ENCODE data around the gene DLGAP4.
"Not testable (repeated sequence)": the region's sequence is repeated elsewhere in the genome, so short reads cannot be mapped to it uniquely, and the experiment has no call there.

The DLGAP4 gene

DNA sequence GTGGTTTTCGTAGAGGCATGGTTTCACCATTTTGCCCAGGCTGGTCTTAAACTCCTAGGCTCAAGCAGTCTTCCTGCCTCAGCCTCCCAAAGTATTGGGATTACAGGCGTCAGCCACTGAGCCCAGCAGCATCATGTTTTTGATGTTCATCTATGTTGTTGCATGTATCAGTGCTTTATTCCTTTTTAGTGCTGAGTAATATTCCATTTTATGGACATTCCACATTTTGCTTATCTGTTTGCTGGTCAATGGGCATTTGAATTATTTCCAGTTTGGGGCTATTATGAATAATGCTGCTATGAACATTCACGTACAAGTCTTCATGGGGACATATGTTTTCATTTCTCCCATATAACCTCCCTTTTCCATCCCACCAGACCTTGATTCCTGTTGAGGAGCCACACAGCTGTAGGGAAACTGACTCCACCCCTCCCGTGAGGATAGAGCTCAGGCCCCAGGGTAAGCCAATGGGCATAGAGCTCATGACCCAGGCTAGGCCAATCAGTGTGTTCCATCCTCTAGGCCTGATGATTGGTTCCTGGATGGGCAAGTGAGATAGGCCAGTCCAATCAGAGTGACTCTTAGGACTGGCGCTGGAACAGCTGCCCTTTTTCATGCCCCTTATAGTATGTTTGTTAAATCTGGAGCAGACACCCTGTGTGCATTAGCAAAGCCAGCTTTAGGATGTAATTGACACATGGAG lies 49.5 kb downstream of the DLGAP4 start:
- DNase-seq (ENCODE audit: low read depth), result no peak

DNA sequence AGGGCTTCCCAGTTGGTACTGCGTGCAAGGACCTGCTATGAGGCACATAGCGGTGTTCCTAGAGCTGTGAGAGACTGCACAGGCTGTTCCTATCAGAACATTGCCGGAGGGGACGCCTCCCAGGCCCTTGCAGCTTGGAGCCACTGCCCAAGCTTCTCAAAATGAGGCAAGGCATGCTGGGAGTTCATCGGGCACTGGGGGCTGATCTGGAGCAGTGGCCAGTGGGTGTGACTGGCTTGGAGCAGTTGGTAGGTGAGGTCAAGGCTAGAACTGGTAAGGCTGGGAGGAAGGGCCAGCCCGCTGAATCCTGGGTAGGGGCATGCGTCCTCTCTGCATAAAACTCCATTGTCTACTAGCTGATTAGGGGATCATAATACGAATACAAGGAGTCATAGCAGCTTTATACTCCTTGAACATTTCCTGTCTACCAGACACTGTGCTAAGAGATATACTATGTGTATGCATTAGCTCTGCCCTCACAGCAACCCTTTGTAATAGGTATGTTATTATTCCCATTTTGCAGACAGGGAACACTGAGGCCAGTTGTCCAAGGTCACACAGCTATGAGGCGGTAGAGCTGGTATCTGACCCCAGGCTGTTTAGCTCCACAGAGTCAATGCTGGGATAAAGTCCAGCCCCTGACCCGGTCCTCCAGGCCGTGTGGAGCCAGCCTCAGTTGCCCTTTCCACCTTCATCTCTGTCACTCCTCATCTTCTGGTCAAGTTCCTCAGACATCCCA lies 53.7 kb downstream of the DLGAP4 start:
- DNase-seq (ENCODE audit: low read depth), result no peak

GRCh38 chr20:36360429-36360828 lies 54.3 kb downstream of the DLGAP4 start:
- no peak for DNase-seq (ENCODE audit: low read depth)

- no peak for DNase-seq (ENCODE audit: low read depth)
These were observed 55.3 kb downstream of the DLGAP4 start for GRCh38 chr20:36361406-36361805.

DNA sequence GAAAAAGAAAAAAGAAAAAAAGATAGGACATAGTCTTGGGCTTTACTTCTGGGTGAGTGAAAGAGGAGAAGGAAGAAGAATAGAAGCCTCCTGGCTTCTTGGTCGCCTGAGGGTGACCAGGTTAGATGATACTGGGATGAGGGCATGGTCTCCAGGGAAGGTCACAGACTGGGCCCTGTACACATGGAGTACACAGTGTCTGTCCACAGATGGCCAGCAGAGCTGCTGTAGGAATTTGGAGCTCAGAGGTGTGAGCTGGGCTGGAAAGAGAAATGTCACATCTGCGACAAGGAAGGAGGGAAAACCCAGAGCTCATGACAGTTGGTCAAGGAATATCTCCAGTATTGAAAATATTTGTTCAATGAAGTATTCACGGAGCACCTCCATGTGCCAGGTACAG lies 56.1 kb downstream of the DLGAP4 start:
- no peak for DNase-seq (ENCODE audit: low read depth)

DNA sequence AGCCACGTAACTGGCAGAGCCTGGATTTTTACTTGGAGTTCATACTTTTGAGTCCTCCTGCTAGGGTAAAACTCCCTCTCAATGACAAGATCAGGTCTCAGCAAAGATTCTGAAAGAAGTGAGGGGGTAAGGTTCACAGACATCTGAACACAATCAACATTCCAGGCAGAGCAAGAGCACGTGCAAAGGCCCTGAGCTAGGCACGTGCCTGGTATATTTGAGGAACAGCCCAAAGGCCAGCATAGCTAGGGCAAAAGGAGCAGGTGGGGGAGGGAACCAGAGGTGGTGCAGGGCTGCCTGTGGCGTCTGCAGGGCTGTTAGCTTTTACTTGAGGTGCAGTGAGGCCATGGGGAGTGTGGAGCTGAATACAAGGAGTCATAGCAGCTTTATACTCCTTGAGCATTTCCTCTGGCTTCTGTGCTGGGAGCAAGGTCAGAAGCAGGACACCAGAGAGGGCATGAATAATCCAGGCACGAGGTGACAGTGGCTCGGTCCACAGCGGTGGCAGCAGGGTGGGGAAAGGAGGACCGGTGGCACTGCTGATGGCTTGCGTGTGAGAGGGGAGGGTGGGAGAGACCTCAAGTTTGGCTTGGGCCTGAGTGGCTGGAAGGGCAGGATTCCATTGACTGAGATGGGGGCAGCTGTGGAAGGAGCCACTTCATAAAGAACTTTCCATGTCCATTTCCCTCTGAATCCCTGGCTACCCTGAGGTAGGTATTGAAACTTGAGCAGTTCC lies 57.0 kb downstream of the DLGAP4 start:
- no peak for DNase-seq (ENCODE audit: low read depth)

GRCh38 chr20:36364506-36364905 lies 58.4 kb downstream of the DLGAP4 start:
- no peak for DNase-seq (ENCODE audit: low read depth)

DNA sequence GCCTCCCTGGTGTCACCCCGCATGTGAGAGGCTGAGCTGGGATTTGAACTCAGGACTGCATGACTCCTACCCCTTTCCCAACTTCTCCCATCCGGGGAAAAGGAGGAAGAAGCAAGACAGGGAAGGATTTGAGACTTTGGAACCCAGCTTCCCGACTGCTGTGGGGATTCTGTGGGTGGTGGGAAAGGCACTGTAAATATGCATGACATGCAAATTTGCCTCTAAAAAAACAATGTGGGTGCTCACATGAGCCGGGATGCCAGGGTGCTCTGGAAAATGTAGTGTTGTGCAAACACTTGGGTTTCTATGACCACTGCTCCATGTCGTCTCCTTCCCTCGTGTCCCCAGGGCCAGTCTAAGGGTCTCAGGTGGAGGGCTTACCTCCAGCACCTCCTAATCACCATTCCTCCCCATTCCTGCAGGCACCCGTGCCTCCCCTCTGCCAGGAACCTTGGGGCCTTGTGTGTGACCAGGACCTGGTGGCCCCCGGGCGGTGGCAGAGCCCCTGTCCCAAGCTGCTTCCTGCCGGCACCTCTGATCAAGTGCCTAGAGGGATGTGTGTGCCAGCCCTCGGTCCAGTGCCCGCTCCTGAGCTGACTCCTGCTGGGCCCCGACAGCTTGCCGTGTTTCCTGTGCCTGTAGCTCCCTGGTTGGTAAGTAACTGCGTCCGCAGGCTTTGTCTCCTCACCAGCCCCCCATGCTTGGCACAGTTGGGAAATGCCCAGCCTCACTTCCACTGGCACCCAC lies 60.7 kb downstream of the DLGAP4 start:
- DNase-seq (ENCODE audit: low read depth), result no peak

DNA sequence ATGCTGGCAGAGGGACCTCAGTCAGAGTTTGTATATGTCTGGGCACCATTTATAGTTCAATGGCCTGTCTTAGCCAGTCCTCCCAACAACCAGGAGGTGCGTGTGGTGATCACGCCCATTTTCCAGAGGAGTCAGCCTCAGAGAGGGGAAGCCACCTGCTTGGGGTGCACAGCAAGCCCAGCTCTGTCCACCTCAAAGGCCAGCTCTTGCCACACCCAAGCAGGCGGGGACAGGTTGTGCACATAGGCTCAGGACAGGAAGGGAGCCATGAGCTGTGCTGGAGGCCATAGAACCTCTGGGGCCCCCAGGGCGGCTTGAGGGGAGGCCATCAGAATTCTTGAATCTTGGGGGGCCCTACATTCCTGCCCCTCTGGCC lies 61.2 kb downstream of the DLGAP4 start:
- DNase-seq (ENCODE audit: low read depth), result no peak

DNA sequence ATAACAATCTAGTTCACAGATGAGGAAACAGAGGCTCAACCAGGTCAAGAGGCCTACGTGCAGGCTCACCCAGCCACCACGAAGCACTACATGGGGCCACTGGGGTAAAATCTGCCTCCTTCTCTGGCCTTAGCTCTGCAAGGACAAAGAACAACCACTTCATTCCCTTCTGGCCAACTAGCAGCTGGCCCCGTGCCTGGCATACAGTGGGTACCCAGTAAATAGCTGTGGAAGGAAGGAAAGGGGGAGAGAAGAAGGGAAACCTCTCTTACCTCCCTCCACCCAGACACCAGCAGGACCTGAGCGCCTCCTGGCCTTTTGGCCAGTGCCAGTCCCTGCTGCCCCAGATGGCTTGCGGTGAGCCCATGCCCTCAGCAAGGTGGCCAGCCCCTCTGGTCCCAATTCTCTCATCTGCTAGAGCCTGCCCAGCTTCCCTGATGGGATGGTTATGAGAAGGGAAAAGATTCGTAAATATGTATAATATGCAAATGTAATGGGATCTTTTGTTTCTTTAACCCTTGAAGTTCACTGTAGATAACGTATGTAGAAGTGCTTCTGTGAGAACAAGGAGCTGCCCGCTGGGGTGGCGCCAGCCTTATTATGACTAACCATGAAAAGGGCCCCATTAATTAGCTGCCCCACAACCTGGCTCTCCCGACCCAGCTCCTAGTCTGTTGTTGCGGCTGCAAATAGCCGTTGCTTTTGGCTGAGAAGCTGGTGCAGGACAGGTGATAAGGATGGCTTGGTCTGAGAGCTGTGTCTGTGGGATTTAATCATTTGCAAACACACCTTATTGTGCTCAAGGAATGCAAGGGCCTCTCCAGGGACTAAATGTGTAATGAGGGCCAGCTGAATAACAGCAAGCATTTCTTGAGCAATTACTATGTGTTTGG lies 62.0 kb downstream of the DLGAP4 start:
- no peak for DNase-seq (ENCODE audit: low read depth)

GRCh38 chr20:36368869-36369268 lies 62.7 kb downstream of the DLGAP4 start:
- no peak for DNase-seq (ENCODE audit: low read depth)

DNA sequence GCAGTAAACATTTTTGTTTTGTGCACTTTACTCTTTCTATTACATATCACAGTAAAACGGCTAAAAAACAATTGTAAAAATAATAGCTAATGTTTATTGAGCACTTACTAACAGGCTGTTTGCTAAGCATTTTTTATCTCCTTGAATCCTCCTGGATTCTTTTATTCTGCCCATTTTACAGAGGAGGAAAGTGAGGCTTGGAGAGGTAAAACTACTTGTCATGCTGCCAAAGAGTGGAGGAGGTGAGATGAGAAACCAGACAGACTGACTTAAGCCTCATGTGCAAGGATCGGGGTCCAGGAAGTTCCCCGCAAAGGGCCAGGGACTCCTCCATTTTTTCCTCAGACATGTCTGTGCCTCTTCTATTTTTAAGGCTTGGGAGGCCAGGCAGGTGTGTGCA lies 63.6 kb downstream of the DLGAP4 start:
- DNase-seq (ENCODE audit: low read depth), result no peak

DNA sequence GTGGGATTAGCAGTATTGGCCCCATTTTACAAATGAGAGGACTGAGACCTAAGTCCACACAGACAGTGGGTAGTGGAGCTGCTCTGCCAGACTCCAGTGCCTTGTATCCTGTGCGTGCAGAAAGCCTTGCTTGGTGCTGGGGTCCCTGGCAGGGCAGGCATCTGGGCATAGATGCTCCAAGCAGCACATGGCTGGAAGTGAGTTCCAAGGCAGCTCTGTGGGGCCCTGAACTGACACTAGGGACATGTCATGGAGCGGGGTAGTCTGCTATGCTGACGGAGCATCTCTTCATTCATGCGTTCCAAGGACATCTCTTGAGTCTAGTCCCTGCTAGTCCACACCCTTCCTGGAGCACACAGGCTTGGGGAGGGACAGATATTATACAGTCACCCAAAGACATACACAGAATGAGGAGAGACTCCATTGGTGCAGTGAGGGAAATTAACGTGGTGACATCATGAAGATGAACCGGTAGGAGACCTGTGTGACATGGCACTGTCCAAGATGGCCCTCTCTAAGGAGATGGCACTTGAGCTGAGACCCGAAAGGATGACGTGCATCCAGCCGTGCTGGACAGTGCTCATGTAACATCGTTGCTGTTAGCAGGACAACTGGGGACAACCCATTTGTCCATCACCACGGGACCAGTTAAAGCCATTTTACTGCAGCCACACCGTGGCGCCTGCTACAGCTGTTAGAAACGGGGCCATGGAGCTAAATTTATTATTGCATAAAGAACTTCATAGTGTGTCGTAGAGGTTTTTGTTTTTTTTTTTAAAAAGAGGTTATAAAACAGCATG lies 65.1 kb downstream of the DLGAP4 start:
- DNase-seq (ENCODE audit: low read depth), result no peak

GRCh38 chr20:36372666-36373065 lies 66.5 kb downstream of the DLGAP4 start:
- DNase-seq (ENCODE audit: low read depth), result no peak

DNA sequence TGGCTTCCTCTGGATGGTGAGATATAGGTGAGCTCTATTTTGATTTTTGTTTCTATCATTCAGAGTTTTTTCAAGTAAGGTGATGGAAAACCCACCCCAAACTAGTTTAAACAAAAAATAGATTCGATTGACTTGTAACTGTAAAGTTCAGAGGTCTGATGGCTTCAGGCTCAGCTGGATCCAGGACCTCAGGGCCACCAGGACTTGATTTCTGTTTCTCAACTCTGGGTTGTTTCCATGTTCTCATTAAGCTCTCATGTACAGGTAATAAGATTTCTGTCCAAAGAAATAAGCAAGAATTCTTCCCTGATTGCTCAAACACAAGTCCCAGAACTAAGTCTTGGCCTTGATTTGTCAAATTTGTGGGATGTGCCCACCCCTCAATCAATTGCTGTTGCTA lies 67.0 kb downstream of the DLGAP4 start:
- no peak for DNase-seq (ENCODE audit: low read depth)

GRCh38 chr20:36374995-36375394 lies 68.9 kb downstream of the DLGAP4 start:
- DNase-seq (ENCODE audit: low read depth), result no peak

GRCh38 chr20:36377348-36378326 lies 71.5 kb downstream of the DLGAP4 start:
- DNase-seq (ENCODE audit: low read depth), result no peak

DNA sequence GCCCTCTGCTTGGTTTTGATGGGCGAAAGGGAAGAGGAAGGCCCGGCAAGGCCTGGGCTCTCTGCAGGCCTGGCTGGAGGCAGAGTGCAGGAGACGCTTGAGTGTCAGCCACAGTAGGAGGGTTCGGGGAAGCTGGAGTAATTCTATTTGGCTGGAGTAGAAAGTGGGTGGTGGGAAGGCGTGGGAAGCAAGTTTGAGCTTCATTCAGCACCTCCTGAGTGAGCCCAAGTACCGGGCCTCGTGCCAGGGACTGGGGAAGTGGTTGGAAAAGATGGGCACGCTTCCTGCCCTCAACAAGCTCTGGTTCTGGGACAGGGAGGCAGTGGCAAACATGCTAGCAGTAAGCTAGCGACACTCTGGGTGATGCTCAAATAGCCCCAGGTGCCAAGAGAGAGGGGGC lies 72.5 kb downstream of the DLGAP4 start:
- DNase-seq (ENCODE audit: low read depth), result no peak

DNA sequence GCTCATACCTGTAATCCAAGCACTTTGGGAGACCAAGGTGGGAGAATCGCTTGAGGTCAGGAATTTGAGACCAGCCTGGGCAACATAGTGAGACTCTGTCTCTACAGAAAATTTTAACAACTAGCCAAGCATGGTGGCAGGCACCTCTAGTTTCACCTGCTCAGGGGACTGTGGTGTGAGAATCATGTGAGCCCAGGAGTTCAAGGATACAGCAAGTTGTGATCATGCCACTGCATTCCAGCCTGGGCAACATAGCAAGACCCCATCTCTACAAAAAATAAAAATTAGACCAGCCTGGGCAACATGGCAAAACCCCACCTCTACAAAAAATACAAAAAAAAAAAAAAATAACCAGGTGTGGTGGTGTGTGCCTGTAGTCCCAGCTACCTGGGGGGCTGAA lies 73.8 kb downstream of the DLGAP4 start:
- DNase-seq (ENCODE audit: low read depth), result not testable (repeated sequence)

Measured in CMK (cell line).